Activated CD8-positive, alpha-beta memory T cell treated with anti-CD3 and anti-CD28 coated beads for 4 hours (primary cell): ENCODE measurements around the gene PAPOLB.
A peak's percentile ranks its signal among the peaks of the same experiment; 100 is the strongest.
"Not testable (repeated sequence)": the region's sequence is repeated elsewhere in the genome, so short reads cannot be mapped to it uniquely, and the experiment has no call there.

Source experiments
- DNase-seq, 2 donors: peaks; one replicate each; pipeline ENCODE4 v3.0.0-alpha.2; 2020; ENCODE audit warnings: low read depth in 2 of 2

Gene PAPOLB

DNA sequence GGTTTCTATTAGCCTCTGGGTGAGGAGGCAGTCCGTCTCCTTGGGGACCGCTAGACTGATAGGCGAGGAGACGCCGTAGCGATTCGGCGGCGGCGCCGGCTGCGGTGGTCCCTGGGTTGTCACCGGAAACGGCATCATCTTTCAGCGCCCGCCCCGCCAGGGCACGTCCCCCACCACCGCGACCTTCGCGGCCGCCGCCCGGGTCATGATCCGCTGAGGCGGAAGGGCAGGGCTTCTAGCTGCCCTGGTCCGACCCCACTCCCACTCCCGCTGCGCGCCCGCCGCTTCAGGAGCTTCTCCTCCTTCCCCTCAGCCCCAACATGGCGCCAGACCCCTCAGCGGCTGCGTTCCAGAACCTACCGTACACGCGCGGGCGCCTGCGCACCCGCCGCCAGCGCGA lies at the start of gene PAPOLB:
PAPOLB (minus strand) TSS at position 358 of the 400 bp plus-strand sequence; CDS start at position 138, 220 bp downstream.
- DNase-seq = no peak

GRCh38 chr7:4911111-4911828 lies 49.4 kb upstream of the PAPOLB start:
- DNase-seq = no peak

- DNase-seq = no peak
These were observed 44.9 kb upstream of the PAPOLB start for GRCh38 chr7:4906682-4907081.

DNA sequence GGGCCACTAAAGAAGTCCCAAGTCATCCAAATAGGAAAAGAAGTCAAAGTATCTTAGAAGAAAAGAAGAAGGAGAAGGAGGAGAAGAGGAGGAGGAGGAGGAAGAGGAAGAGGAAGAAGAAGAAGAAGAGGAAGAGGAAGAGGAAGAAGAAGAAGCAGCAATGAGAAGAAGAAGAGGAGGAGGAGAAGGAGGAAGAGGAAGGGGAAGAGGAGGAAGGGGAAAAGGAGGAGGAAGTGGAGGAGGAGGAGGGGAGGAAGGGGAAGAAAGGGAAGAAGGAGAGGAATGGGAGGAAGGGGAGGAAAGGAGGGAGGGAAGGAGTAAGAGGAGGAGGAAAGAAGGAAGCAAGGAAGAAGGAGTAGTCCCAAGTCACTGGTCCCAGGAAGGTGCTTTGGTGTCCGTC lies 43.3 kb upstream of the PAPOLB start:
- DNase-seq = no peak

DNA sequence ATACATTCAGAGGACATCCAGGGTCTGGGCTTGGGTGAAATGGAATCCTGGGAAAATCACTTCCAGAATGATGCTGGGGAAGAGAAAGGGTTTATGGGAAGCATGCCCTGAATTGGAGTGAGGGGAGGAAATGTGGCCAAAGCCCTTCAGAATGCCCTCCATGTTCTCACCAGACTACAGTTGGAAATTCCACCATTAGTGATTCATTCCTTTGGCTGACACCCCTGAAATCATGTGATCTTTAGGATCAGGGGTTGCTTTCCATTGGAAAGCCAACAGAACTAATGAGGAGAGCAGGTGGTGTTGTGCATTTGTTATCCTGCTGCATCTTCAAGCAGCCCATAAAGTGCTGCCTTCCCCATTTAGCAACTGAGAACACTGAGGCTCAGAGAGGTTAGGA lies 42.5 kb upstream of the PAPOLB start:
- no peak for DNase-seq

- no peak for DNase-seq
These were observed 33.9 kb upstream of the PAPOLB start for GRCh38 chr7:4895766-4896165.

GRCh38 chr7:4894482-4894881 lies 32.7 kb upstream of the PAPOLB start:
- no peak for DNase-seq

- DNase-seq = no peak
These were observed 32.2 kb upstream of the PAPOLB start for GRCh38 chr7:4893929-4894475.

DNA sequence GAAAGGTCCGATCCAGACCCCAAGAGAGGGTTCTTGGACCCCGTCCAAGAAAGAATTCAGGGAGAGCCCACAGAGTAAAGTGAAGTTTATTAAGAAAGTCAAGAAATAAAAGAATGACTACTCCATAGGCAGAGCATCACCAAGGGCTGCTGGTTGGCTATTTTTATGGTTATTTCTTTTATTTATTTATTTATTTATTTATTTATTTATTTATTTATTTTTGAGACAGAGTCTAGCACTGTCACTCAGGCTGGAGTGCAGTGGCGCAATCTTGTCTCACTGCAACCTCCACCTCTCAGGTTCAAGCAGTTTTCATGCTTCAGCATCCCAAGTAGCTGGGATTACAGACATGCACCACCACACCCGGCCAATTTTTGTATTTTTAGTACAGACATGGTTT lies 31.4 kb upstream of the PAPOLB start:
- not testable (repeated sequence) for DNase-seq

- not testable (repeated sequence) for DNase-seq
These were observed 29.7 kb upstream of the PAPOLB start for GRCh38 chr7:4891522-4891921.

DNA sequence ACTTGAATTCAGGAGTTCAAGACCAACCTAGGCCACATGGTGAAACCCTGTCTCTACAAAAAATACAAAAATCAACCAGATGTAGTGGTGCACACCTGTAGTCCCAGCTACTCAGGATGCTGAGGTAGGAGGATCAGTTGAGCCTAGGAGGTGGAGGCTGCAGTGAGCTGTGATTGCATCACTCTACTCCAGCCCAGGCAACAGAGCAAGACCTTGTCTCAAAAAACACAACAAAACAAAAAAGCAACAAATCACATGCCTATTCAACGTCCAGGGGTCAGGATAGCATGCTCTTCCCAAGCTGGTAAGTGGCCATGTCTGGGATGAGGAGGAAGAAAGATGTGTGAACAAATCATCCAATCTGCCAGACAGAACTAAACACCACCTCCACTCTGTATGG lies 27.9 kb upstream of the PAPOLB start:
- DNase-seq = no peak

DNA sequence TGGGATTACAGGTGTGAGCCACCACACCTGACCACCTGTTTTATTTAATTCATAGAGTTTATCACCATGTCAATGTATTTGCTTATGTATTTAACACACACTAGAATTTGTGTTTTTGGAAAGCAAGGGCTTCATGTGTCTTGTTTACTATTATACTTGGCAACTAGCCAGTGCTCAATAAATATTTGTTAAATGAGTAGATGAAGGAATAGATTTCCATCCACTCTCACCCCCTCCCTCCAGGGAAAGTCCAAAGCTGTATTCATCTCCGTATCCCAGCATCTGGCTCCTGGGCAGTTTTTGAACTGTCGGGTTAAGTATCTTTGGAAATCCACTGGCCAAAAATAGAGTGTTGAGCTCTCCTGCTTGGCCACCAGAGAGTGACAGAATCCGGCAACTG lies 26.3 kb upstream of the PAPOLB start:
- DNase-seq = no peak

GRCh38 chr7:4886671-4887070 lies 24.8 kb upstream of the PAPOLB start:
- no peak for DNase-seq

DNA sequence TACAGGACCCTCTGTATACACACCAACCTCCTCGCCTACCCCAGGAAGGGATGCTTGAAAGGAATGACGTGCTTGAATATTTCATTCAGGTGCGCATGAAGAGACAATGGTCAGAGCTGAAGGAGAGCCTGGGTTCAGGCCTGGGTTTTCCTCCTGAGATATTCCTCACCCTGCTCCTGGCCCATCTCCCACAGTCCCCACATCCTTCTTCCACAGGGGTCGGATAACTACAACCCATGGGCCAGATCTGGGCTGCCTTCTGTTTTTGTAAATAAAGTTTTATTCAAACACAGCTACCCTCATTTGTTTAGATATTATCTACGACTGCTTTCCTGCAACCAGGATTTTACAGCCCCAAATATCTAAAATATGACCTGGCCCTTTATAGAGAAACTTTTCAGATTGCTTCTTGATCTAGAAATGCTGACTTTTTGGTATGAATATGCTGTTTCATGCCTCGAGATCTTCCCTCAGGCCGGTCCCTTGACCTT lies 23.5 kb upstream of the PAPOLB start:
- DNase-seq = no peak

DNA sequence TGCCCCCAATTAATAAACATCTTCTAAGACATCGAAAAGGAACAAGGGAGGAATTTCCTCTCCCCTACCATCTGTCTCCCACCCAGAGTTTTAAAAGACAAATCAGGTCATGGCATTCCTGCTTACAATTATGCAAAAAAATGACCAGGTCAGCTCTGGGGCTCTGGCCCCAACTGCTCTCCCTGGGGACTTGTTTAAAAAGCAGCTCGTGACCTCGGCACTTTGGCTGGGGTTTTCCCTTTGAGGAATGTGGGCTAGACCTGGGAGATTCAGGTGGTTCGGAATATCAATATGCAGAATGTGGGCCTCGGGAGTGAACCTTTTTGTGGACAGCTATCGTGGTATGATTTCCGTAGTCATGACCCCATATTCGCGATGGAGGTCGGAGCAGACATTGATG lies 22.3 kb upstream of the PAPOLB start:
- DNase-seq = no peak

GRCh38 chr7:4883372-4884144 lies 21.7 kb upstream of the PAPOLB start, which contains the start of gene RADIL:
Gene RADIL (minus strand): TSS chr7:4883716. CDS start chr7:4878139, 5,577 bp downstream.
- peak; percentile 52 to 71 for DNase-seq

DNA sequence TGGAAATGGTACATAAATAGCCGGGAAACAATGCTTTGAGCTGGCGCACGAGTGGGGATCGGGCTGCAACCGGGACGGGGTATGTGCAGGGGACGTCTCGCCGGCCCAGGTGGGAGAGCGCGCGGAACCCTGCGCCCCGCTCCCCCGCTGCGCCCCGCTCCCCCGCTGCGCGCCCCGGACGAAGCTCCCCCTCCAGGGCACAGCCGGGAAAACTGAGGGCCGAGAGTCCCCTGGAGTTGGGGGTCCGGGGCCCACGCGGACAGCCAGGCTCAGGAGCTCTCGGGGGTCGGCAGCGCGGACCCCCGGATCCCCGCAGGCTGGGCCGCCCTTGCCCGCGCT lies 21.2 kb upstream of the PAPOLB start:
- no peak for DNase-seq

DNA sequence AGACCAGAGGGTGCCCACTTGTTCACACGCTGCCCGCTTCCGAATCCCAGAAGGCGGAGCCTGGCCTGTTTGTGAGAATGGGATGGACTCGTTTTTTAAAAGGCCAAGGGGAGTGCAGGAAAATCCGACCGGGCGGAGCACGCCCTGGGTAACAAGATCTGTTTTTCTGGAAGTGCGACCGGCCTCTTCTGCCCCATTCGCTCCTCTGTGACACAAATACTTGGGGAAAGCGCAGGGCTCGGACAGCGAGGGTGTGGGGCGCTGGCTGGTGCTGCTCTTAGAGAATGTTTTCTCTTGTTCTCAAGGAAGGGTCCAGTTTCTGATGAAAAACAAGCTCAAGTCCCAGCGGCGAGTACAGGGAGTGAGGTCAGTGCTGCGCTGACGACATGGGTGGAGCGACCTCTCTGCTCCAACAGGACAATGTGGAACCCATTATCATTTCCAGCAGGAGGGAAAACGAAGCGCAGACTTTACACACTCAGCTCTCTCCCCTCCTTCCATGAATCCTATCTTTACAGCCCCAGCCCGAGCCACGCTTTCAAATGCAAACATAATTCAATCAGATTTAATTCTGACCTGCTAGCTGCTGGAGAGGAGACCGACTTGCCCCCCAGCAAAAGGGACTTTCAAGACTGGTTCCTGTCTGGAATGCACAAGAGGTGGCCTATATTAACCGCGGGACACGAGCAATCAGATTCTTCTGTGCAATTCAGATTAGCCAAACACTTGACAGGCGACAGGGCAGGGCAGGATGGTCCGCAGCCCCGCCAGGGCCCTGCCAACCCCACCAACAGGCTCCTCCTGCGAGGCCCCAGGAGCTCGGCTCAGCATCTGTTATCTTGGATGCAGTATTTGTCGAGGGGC lies 20.6 kb upstream of the PAPOLB start:
- no peak for DNase-seq

DNA sequence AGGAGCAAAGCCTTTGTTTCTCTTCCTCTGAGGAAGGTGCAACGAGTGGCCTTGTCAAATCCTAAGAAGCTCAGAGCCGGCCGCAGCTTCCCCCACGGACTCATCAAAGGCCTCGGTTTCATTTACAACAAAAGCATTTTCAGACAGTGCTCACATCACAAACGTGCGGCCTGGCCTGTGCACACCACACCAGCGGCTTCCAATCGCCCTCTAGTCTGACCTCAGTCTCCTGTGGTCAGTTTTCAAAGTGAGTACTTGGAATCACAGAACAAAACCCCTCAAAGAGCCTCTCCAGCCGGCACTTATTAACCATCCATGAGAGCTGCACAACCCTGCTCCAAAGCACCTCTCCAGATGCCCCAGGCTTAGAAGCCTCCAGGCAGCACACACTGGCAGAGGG lies 18.4 kb upstream of the PAPOLB start:
- no peak for DNase-seq

DNA sequence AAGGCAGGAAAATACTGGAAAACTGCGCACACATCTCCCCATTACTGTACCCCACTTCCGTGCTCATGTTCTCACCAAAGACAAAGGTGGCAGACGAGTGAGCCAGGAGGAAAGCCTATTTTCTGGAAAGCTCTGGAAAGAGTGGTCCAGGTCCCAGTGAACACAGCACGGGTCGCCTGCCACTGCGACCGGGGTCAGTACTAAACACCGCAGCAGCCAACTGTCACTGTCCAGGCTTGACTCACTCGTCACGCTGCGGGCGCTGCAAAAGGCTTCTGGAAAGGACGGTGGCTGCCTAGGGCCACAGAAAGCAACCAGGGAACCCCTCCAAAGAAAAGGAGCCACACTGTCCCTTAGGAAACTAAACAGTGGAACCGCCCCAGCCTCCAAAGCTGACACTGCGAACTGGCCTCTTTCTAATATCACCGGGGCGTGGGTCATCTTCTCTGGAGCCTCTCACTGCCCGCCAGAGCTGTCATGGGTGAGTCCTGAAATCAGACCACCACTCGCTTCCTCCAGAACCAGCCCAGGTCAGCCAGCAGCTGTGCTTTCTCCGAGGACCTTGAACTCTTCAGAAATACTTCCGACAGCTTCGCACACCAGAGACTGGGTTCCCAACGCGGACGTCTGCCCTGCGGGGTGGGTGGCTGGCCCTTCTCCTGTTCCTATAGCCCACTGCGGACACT lies 17.7 kb upstream of the PAPOLB start:
- DNase-seq = no peak
